Measurements from ENCODE around the gene PDE4B.
A peak's percentile ranks its signal among the peaks of the same experiment; 100 is the strongest.
"Not testable (repeated sequence)": the region's sequence is repeated elsewhere in the genome, so short reads cannot be mapped to it uniquely, and the experiment has no call there.

PDE4B gene

GRCh38 chr1:65958561-65959350 lies 166.1 kb downstream of the PDE4B start:
- DNase-seq: peak; percentile 60 to 83 (median 82)

GRCh38 chr1:65959896-65960567 lies 167.3 kb downstream of the PDE4B start:
- DNase-seq: peak; percentile 78 to 81 (median 81)

- DNase-seq: no peak
Measured at GRCh38 chr1:65963156-65963888, 170.6 kb downstream of the PDE4B start.

- DNase-seq: no peak
Measured at GRCh38 chr1:65964123-65964522, 171.4 kb downstream of the PDE4B start.

GRCh38 chr1:65965112-65965996 lies 172.7 kb downstream of the PDE4B start:
- DNase-seq: no peak

GRCh38 chr1:65967492-65967891 lies 174.8 kb downstream of the PDE4B start:
- DNase-seq: not testable (repeated sequence)

GRCh38 chr1:65971547-65971946 lies 178.9 kb downstream of the PDE4B start:
- DNase-seq: no peak

GRCh38 chr1:65975708-65976107 lies 183.0 kb downstream of the PDE4B start:
- no peak for DNase-seq

GRCh38 chr1:65979136-65980044 lies 186.7 kb downstream of the PDE4B start:
- no peak for DNase-seq

GRCh38 chr1:65980237-65980636 lies 187.5 kb downstream of the PDE4B start:
- DNase-seq: no peak

- no peak for DNase-seq
Measured at GRCh38 chr1:65983500-65983899, 190.8 kb downstream of the PDE4B start.

GRCh38 chr1:65985393-65986066 lies 192.8 kb downstream of the PDE4B start:
- DNase-seq: peak in 2 of 3 donors; percentile 16 to 29

GRCh38 chr1:65986146-65986545 lies 193.5 kb downstream of the PDE4B start:
- no peak for DNase-seq

- DNase-seq: peak in 1 of 3 donors; percentile 18
Measured at GRCh38 chr1:65990161-65990560, 197.5 kb downstream of the PDE4B start.

GRCh38 chr1:65991694-65992093 lies 199.0 kb downstream of the PDE4B start:
- DNase-seq: no peak

GRCh38 chr1:65992165-65992821 lies 199.6 kb downstream of the PDE4B start:
- no peak for DNase-seq

GRCh38 chr1:65992831-65993271 lies 200.2 kb downstream of the PDE4B start:
- DNase-seq: no peak

- DNase-seq: no peak
Measured at GRCh38 chr1:65994223-65994622, 201.5 kb downstream of the PDE4B start.

- DNase-seq: no peak
Measured at GRCh38 chr1:65995336-65995735, 202.6 kb downstream of the PDE4B start.

GRCh38 chr1:65995928-65996327 lies 203.2 kb downstream of the PDE4B start:
- no peak for DNase-seq

All from suppressor macrophage treated with lipopolysaccharide for 1 hour (primary cell).